H9 (cell line): Measurements from ENCODE around the gene ROPN1. TPM values are rescaled to one million over a fixed set of nuclear protein-coding genes. Genes with fewer than 3 reads are reported as not detected.

ENCODE experiments used
- DNase-seq: peaks from one replicate; pipeline ENCODE4 v3.0.0-alpha.2; 2017
- H2AFZ ChIP-seq: one replicate; pipeline ENCODE4 v1.6.1; 2013; ENCODE audit warnings: mild to moderate bottlenecking, low read length, control low read depth, moderate library complexity
- H2AK5ac ChIP-seq: 2 replicates; pipeline ENCODE4 v1.6.1; 2013; ENCODE audit warnings: low read length, control low read depth, mixed read lengths; ENCODE audit not compliant: insufficient read length
- H2BK120ac ChIP-seq: one replicate; pipeline ENCODE4 v1.6.1; 2013; ENCODE audit warnings: low read depth, mild to moderate bottlenecking, low read length, control low read depth, inconsistent platforms; ENCODE audit not compliant: poor library complexity, severe bottlenecking
- H2BK12ac ChIP-seq: 2 replicates; pipeline ENCODE4 v1.6.1; 2013; ENCODE audit warnings: low read length, control low read depth, mixed read lengths, low read depth; ENCODE audit not compliant: insufficient read length
- H2BK15ac ChIP-seq: 2 replicates; pipeline ENCODE4 v1.6.1; 2013; ENCODE audit warnings: low read depth, low read length, control low read depth
- H2BK20ac ChIP-seq: one replicate; pipeline ENCODE4 v1.6.1; 2013; ENCODE audit warnings: low read depth, mild to moderate bottlenecking, low read length, control low read depth, inconsistent platforms; ENCODE audit not compliant: poor library complexity, severe bottlenecking
- H2BK5ac ChIP-seq: 2 replicates; pipeline ENCODE4 v1.6.1; 2013; ENCODE audit warnings: low read length, control low read depth, mixed read lengths; ENCODE audit not compliant: insufficient read length
- H3K14ac ChIP-seq: 2 replicates; pipeline ENCODE4 v1.6.1; 2013; ENCODE audit warnings: low read length, control low read depth; ENCODE audit not compliant: insufficient read depth
- H3K18ac ChIP-seq: 2 replicates; pipeline ENCODE4 v1.6.1; 2013; ENCODE audit warnings: low read depth, mild to moderate bottlenecking, mixed read lengths, low read length, control low read depth; ENCODE audit not compliant: insufficient read length
- H3K23ac ChIP-seq: 2 replicates; pipeline ENCODE4 v1.6.1; 2013; ENCODE audit warnings: low read length, control low read depth, mixed read lengths, low read depth; ENCODE audit not compliant: insufficient read length
- H3K23me2 ChIP-seq: 2 replicates; pipeline ENCODE4 v1.6.1; 2013; ENCODE audit warnings: low read depth, mild to moderate bottlenecking, mixed read lengths, low read length, control low read depth; ENCODE audit not compliant: insufficient read length, poor library complexity, severe bottlenecking
- H3K27ac ChIP-seq: 2 replicates; pipeline ENCODE4 v1.5.1; 2013; ENCODE audit warnings: low read length, control low read depth, mixed read lengths, low read depth; ENCODE audit not compliant: insufficient read length
- H3K27me3 ChIP-seq: 2 replicates; pipeline ENCODE4 v1.6.1; 2013; ENCODE audit warnings: low read length, control low read depth, inconsistent platforms; ENCODE audit not compliant: insufficient read depth
- H3K4ac ChIP-seq: 2 replicates; pipeline ENCODE4 v1.6.1; 2013; ENCODE audit warnings: low read depth, mild to moderate bottlenecking, control low read depth, inconsistent platforms, low read length, moderate library complexity
- H3K4me1 ChIP-seq: 2 replicates; pipeline ENCODE4 v1.6.1; 2013; ENCODE audit warnings: low read length, control low read depth, inconsistent platforms; ENCODE audit not compliant: insufficient read depth
- H3K4me2 ChIP-seq: 2 replicates; pipeline ENCODE4 v1.6.1; 2013; ENCODE audit warnings: low read length, control low read depth, mixed read lengths; ENCODE audit not compliant: insufficient read length, insufficient read depth
- H3K56ac ChIP-seq: 2 replicates; pipeline ENCODE4 v1.6.1; 2013; ENCODE audit warnings: low read depth, mild to moderate bottlenecking, mixed read lengths, low read length, control low read depth; ENCODE audit not compliant: insufficient read length
- H3K79me1 ChIP-seq: 2 replicates; pipeline ENCODE4 v1.6.1; 2013; ENCODE audit warnings: low read depth, mild to moderate bottlenecking, moderate library complexity, low read length, control low read depth, inconsistent platforms; ENCODE audit not compliant: insufficient read depth, poor library complexity, severe bottlenecking
- H3K79me2 ChIP-seq: 2 replicates; pipeline ENCODE4 v1.6.1; 2013; ENCODE audit warnings: low read length, control low read depth, inconsistent platforms; ENCODE audit not compliant: insufficient read depth
- H3K9ac ChIP-seq: 2 replicates; pipeline ENCODE4 v1.6.1; 2013; ENCODE audit warnings: low read length, control low read depth, mixed read lengths; ENCODE audit not compliant: insufficient read length; ENCODE audit errors: extremely low read depth
- H3K9me3 ChIP-seq: one replicate; pipeline ENCODE4 v1.6.1; 2013; ENCODE audit warnings: low read depth, low read length, inconsistent platforms; ENCODE audit not compliant: control insufficient read depth
- H3T11ph ChIP-seq: one replicate; pipeline ENCODE4 v1.6.1; 2013; ENCODE audit warnings: mild to moderate bottlenecking, low read length, control low read depth, inconsistent platforms
- H4K20me1 ChIP-seq: one replicate; pipeline ENCODE4 v1.6.1; 2013; ENCODE audit not compliant: control insufficient read depth, insufficient read length, insufficient read depth
- H4K5ac ChIP-seq: 2 replicates; pipeline ENCODE4 v1.6.1; 2013; ENCODE audit warnings: low read depth, mild to moderate bottlenecking, mixed read lengths, low read length, control low read depth; ENCODE audit not compliant: insufficient read length
- H4K8ac ChIP-seq: replicated peaks from 2 replicates; pipeline ENCODE4 v1.6.1; 2013; ENCODE audit warnings: low read length, control low read depth, mixed read lengths, low read depth; ENCODE audit not compliant: insufficient read length
- H4K91ac ChIP-seq: 2 replicates; pipeline ENCODE4 v1.6.1; 2013; ENCODE audit warnings: low read depth, mild to moderate bottlenecking, moderate library complexity, mixed read lengths, low read length, control low read depth; ENCODE audit not compliant: insufficient read length
- H3K27ac Mint-ChIP-seq, 3 experiments: 2 replicates in 2 of 3; 3 replicates in 1 of 3; pipeline ENCODE4 v1.8.0; 2020 to 2021; ENCODE audit warnings: mixed read lengths in 3 of 3, mild to moderate bottlenecking in 1 of 3, moderate library complexity in 1 of 3
- H3K27me3 Mint-ChIP-seq: 2 replicates; pipeline ENCODE4 v1.8.0; 2021; ENCODE audit warnings: low read depth, mild to moderate bottlenecking, moderate library complexity, mixed read lengths
- H3K36me3 Mint-ChIP-seq, 3 experiments: 2 replicates in 2 of 3; 3 replicates in 1 of 3; pipeline ENCODE4 v1.8.0; 2020 to 2021; ENCODE audit warnings: low read depth in 3 of 3, mixed read lengths in 3 of 3; ENCODE audit not compliant: insufficient read depth in 1 of 3
- H3K4me1 Mint-ChIP-seq, 2 experiments: 2 replicates each; pipeline ENCODE4 v1.8.0; 2020; ENCODE audit warnings: mixed read lengths in 2 of 2
- H3K4me3 Mint-ChIP-seq, 2 experiments: 2 replicates in 1 of 2; 3 replicates in 1 of 2; pipeline ENCODE4 v1.8.0; 2020 to 2021; ENCODE audit warnings: mild to moderate bottlenecking in 2 of 2, mixed read lengths in 2 of 2, moderate library complexity in 1 of 2
- H3K9me3 Mint-ChIP-seq, 2 experiments: 2 replicates in 1 of 2; 3 replicates in 1 of 2; pipeline ENCODE4 v1.8.0; 2020; ENCODE audit warnings: mild to moderate bottlenecking in 2 of 2, mixed read lengths in 2 of 2, moderate library complexity in 1 of 2
- WGBS: extraction: QIAGEN DNeasy Blood & Tissue Kit; methylation state at CpG from one replicate; pipeline ENCODE4 v1.1.7; 2013; ENCODE audit warnings: missing lambda C conversion rate, low lambda C conversion rate, mixed read lengths; ENCODE audit not compliant: insufficient read length; ENCODE audit errors: extremely low coverage; 5-methylcytosine and 5-hydroxymethylcytosine counted together
- total RNA-seq: library from RNA; stranded (reverse); gene quantifications from 2 replicates; pipeline ENCODE4 v1.2.1, GENCODE V29; 2021
- TF ChIP-seq, protein P1 (sequence below): fragments of 200-600 bp; sonication (generic); conservative IDR thresholded peaks from 3 replicates; pipeline ENCODE4 v1.8.0; 2021; ENCODE audit warnings: antibody characterized with exemption, mild to moderate bottlenecking

The ROPN1 gene
- total RNA-seq, 1 experiment from 2014 or later: not detected

DNA sequence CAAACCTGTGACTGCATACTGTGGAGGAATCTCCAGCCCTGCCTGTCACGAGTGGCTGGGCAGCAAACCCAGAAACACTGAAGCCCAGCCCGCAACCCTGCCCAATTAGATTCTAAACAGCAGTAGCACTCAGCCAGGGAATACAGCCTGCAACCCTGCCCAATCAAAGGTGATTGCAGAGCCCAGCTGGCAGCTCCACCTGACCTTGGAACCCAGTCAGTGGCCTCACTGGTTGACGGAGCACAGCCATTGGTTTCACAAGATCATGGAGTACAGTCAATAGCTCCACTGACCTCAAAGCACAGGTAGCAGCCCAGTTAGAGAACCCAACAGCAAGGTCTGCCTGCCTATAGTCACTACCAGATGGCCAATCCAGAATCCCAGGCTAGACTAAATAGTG lies 72.6 kb downstream of the ROPN1 start:
- no peaks in the 10 kb centered on the region for H3K27me3 Mint-ChIP-seq
- no peak overlapping the region for H3K4me2 ChIP-seq
- no peak overlapping the region for H3K27ac ChIP-seq
- no peak overlapping the region for H2BK15ac ChIP-seq
- H4K8ac ChIP-seq: no peak overlapping the region
- H3K27me3 ChIP-seq: no peaks in the 10 kb centered on the region
- no peak overlapping the region for H3K56ac ChIP-seq
- peaks cover 3 to 5% of the 10 kb centered on the region in 2 experiments; a peak in 3 of 5 replicates for H3K9me3 Mint-ChIP-seq
- no peak overlapping the region for H3K23ac ChIP-seq
- H3T11ph ChIP-seq: no peak overlapping the region
- H2BK5ac ChIP-seq: no peak overlapping the region
- H2BK120ac ChIP-seq: no peak overlapping the region
- no peaks in the 10 kb centered on the region for H3K79me2 ChIP-seq
- no peak overlapping the region for H2BK12ac ChIP-seq
- TF ChIP-seq, protein P1, sequence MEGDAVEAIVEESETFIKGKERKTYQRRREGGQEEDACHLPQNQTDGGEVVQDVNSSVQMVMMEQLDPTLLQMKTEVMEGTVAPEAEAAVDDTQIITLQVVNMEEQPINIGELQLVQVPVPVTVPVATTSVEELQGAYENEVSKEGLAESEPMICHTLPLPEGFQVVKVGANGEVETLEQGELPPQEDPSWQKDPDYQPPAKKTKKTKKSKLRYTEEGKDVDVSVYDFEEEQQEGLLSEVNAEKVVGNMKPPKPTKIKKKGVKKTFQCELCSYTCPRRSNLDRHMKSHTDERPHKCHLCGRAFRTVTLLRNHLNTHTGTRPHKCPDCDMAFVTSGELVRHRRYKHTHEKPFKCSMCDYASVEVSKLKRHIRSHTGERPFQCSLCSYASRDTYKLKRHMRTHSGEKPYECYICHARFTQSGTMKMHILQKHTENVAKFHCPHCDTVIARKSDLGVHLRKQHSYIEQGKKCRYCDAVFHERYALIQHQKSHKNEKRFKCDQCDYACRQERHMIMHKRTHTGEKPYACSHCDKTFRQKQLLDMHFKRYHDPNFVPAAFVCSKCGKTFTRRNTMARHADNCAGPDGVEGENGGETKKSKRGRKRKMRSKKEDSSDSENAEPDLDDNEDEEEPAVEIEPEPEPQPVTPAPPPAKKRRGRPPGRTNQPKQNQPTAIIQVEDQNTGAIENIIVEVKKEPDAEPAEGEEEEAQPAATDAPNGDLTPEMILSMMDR: no peak
- H3K4me1 Mint-ChIP-seq: no peaks in the 10 kb centered on the region
- peaks cover 37 to 61% (median 53%) of the 10 kb centered on the region in 3 experiments for H3K36me3 Mint-ChIP-seq
- no peak overlapping the region for H3K18ac ChIP-seq
- H4K5ac ChIP-seq: no peak overlapping the region
- H3K79me1 ChIP-seq: no peaks in the 10 kb centered on the region
- no peak overlapping the region for H2BK20ac ChIP-seq
- whole genome bisulfite sequencing: no CpG with 5 or more reads among the region's 3 CpGs
- H3K23me2 ChIP-seq: no peaks in the 10 kb centered on the region
- H4K20me1 ChIP-seq: no peaks in the 10 kb centered on the region
- no peaks in the 10 kb centered on the region for H3K9me3 ChIP-seq
- H4K91ac ChIP-seq: no peak overlapping the region
- H3K9ac ChIP-seq: no peak overlapping the region
- H2AK5ac ChIP-seq: no peak overlapping the region
- DNase-seq: no peak
- no peaks in the 10 kb centered on the region for H3K4me1 ChIP-seq
- H2AFZ ChIP-seq: no peak overlapping the region
- H3K27ac Mint-ChIP-seq: no peak overlapping the region
- H3K4ac ChIP-seq: no peak overlapping the region
- H3K4me3 Mint-ChIP-seq: no peak overlapping the region
- H3K14ac ChIP-seq: no peak overlapping the region

Other genes with a start within 250 kb of the ROPN1 start
- 10.1 and 10.4 TPM in 2 replicates for gene MYLK, start 107.8 kb downstream of the ROPN1 start, total RNA-seq
- gene CCDC14, start 30.9 kb downstream of the ROPN1 start, total RNA-seq: 58.1 and 62.5 TPM in 2 replicates
- 11.3 and 11.9 TPM in 2 replicates for gene KALRN, start 41.2 kb upstream of the ROPN1 start, total RNA-seq